DMS 273 treated with DMSO at 0.1 percent for 48 hours (cell line): Measurements from ENCODE around the gene GPR61.
A peak's percentile ranks its signal among the peaks of the same experiment; 100 is the strongest.

Experiments used
- DNase-seq: peaks from one replicate; lab custom pipeline; 2025; lab: John Stamatoyannopoulos, UW

Gene GPR61

GRCh38 chr1:109539676-109540075, at the start of gene GPR61:
GPR61 (plus strand) TSS chr1:109539872; CDS start chr1:109543023, 3,151 bp downstream.
- DNase-seq: no peak

GRCh38 chr1:109490029-109490933, 49.4 kb upstream of the GPR61 start:
- DNase-seq: peak; percentile 26

GRCh38 chr1:109490934-109491302, 48.8 kb upstream of the GPR61 start:
- no peak for DNase-seq

GRCh38 chr1:109491372-109491771, 48.3 kb upstream of the GPR61 start:
- no peak for DNase-seq

- DNase-seq: no peak
Observed at GRCh38 chr1:109492779-109493178, 46.9 kb upstream of the GPR61 start.

GRCh38 chr1:109493227-109493626, 46.4 kb upstream of the GPR61 start:
- DNase-seq: no peak

- peak; percentile 67 for DNase-seq
Observed at GRCh38 chr1:109493805-109494539, 45.7 kb upstream of the GPR61 start, which contains the start of gene CYB561D1. CYB561D1 (plus strand) TSS chr1:109494094; CDS start chr1:109494140, 46 bp downstream.

- no peak for DNase-seq
Observed at GRCh38 chr1:109495738-109496137, 43.9 kb upstream of the GPR61 start.

- no peak for DNase-seq
Observed at GRCh38 chr1:109497449-109498160, 42.1 kb upstream of the GPR61 start.

GRCh38 chr1:109498161-109498801, 41.4 kb upstream of the GPR61 start:
- DNase-seq: peak; percentile 82

GRCh38 chr1:109499081-109499480, 40.6 kb upstream of the GPR61 start:
- DNase-seq: no peak

GRCh38 chr1:109499661-109500536, 39.8 kb upstream of the GPR61 start:
- DNase-seq: peak; percentile 9

- no peak for DNase-seq
Observed at GRCh38 chr1:109500941-109501381, 38.7 kb upstream of the GPR61 start.

- no peak for DNase-seq
Observed at GRCh38 chr1:109501644-109502363, 37.9 kb upstream of the GPR61 start.

- DNase-seq: no peak
Observed at GRCh38 chr1:109502364-109502851, 37.3 kb upstream of the GPR61 start.

- no peak for DNase-seq
Observed at GRCh38 chr1:109503935-109504334, 35.7 kb upstream of the GPR61 start.

- no peak for DNase-seq
Observed at GRCh38 chr1:109504974-109505373, 34.7 kb upstream of the GPR61 start.

- no peak for DNase-seq
Observed at GRCh38 chr1:109508001-109508872, 31.4 kb upstream of the GPR61 start.

GRCh38 chr1:109508873-109509175, 30.8 kb upstream of the GPR61 start:
- DNase-seq: no peak
